Body of pancreas (tissue), 4 donors: ENCODE data around the gene GOLM1. TPM values are rescaled to one million over a fixed set of nuclear protein-coding genes. Genes with fewer than 3 reads are reported as not detected.

Source experiments
- ATAC-seq: fragments of 150-250 bp; one replicate; pipeline ENCODE4 v1.9.1; 2016
- DNase-seq, 4 donors: peaks; one replicate each; pipeline ENCODE4 v3.0.0-alpha.2; 2019
- H3K27ac ChIP-seq, 4 donors: fragments of 200-600 bp; sonication (generic); 1 replicate in 3 of 4; 2 replicates in 1 of 4; pipeline versions ENCODE4 v1.5.1 to v1.6.1; 2016 to 2019; ENCODE audit warnings: mild to moderate bottlenecking in 1 of 4, mixed read lengths in 1 of 4, moderate library complexity in 1 of 4
- H3K27me3 ChIP-seq, 2 donors: fragments of 200-600 bp; sonication (generic); one replicate each; pipeline ENCODE4 v1.6.0; 2016; ENCODE audit warnings: mild to moderate bottlenecking in 1 of 2
- H3K36me3 ChIP-seq, 2 donors: fragments of 200-600 bp; sonication (generic); replicated peaks in 1 of 2; 2 replicates each; pipeline ENCODE4 v1.5.1; 2016; ENCODE audit warnings: low read depth in 2 of 2; ENCODE audit not compliant: insufficient read depth in 1 of 2
- H3K4me1 ChIP-seq: fragments of 200-600 bp; sonication (generic); one replicate; pipeline ENCODE4 v1.6.0; 2016
- H3K4me3 ChIP-seq, 2 donors: fragments of 200-600 bp; sonication (generic); 1 replicate in 1 of 2; 2 replicates in 1 of 2; pipeline ENCODE4 v1.5.1; 2016 to 2019
- H3K9me3 ChIP-seq, 3 donors: fragments of 200-600 bp; sonication (generic); 1 replicate in 2 of 3; 2 replicates in 1 of 3; pipeline ENCODE4 v1.5.1; 2016
- POLR2A ChIP-seq, 3 donors: fragments of 450-650 bp; IDR thresholded peaks; one replicate each; pipeline ENCODE4 v1.6.1; 2016; ENCODE audit warnings: antibody characterized with exemption in 3 of 3, mild to moderate bottlenecking in 2 of 3
- WGBS, 2 donors: methylation state at CpG; one replicate each; pipeline ENCODE4 v1.1.5; 2017; 5-methylcytosine and 5-hydroxymethylcytosine counted together
- intact Hi-C: fragments of 100-400 bp; cut with DNase I; formaldehyde crosslinking; loops from one replicate; pipeline ENCODE4 v1.15.1; 2023
- total RNA-seq, 2 donors: library from RNA; depleted of rRNA; stranded (reverse); fragments of >200 nt; gene quantifications; one replicate each; pipeline ENCODE4 v1.1.0, GENCODE V29; 2016
- TF ChIP-seq, protein P1 (sequence below), 7 experiments: fragments of 450-650 bp in 4 of 7; fragments of 200-600 bp in 3 of 7; sonication (generic) in 3 of 7; IDR thresholded peaks; one replicate each; pipeline ENCODE4 v1.5.1; 2016 to 2019; ENCODE audit warnings: antibody characterized with exemption in 7 of 7

GOLM1 gene
- total RNA-seq, 2 donors from 2014 or later, result 29.0 to 36.6 TPM

DNA sequence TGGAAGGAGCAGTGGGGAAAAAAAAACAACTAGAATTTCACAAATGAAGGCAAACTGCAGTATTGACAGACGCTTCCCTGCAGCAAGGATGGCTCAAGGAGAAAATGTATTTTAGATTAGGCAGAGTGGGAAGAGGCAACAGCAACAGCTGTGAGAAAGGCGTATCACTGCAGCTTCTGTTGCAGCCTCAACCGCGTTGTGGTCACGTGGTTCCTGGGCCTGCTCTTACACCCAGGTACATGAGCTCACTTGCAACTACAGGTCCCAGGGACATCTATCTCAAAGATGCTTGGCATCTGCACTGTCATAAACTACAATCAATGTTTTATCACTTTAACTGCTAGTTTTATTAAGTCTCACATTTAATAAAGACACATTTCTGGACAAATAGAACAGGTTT lies 36.0 kb upstream of the GOLM1 start:
- Histone ChIP-seq H3K36me3 (no peaks in the 10 kb centered on the region), H3K4me3 (no peak overlapping the region), H3K27ac (no peak overlapping the region), H3K4me1 (peaks cover 20% of the 10 kb centered on the region), H3K9me3 (no peaks in the 10 kb centered on the region), H3K27me3 (no peaks in the 10 kb centered on the region)
- intact Hi-C loops, result no loop called here
- no peak for TF ChIP-seq POLR2A (IDR thresholded peaks at IDR 0.05)
- TF ChIP-seq, protein P1, sequence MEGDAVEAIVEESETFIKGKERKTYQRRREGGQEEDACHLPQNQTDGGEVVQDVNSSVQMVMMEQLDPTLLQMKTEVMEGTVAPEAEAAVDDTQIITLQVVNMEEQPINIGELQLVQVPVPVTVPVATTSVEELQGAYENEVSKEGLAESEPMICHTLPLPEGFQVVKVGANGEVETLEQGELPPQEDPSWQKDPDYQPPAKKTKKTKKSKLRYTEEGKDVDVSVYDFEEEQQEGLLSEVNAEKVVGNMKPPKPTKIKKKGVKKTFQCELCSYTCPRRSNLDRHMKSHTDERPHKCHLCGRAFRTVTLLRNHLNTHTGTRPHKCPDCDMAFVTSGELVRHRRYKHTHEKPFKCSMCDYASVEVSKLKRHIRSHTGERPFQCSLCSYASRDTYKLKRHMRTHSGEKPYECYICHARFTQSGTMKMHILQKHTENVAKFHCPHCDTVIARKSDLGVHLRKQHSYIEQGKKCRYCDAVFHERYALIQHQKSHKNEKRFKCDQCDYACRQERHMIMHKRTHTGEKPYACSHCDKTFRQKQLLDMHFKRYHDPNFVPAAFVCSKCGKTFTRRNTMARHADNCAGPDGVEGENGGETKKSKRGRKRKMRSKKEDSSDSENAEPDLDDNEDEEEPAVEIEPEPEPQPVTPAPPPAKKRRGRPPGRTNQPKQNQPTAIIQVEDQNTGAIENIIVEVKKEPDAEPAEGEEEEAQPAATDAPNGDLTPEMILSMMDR (IDR thresholded peaks at IDR 0.05), result no peak
- DNase-seq, result peak in 1 of 4 donors; percentile 23
- ATAC-seq, result no peak
- 71 to 85% methylated on average over 5 of the region's 5 CpGs for WGBS, 2 donors

DNA sequence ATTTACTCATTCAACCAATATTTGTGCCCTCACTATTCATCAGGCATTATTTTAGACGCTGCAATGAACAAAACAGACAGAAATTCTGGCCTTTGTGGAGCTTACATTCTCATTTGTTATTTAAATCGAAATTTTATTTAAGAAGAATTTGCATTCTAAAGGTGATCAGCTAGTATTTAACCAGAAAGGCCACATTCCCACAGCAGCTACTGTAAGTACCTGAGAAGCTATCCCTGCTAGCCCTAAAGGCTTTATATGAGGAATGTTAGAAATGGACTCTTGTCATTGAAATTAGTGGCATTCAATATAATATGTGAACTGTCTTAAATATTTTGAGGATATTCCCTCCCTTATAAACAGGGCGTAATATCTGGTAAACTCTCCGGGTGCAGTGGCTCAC lies 35.0 kb upstream of the GOLM1 start:
- WGBS, 2 donors, result 77 to 85% methylated on average over 4 of the region's 4 CpGs
- Histone ChIP-seq H3K27me3 (no peaks in the 10 kb centered on the region), H3K9me3 (no peaks in the 10 kb centered on the region), H3K4me3 (no peak overlapping the region), H3K36me3 (no peaks in the 10 kb centered on the region), H3K27ac (no peak overlapping the region), H3K4me1 (peaks cover 29% of the 10 kb centered on the region)
- ATAC-seq, result no peak
- TF ChIP-seq POLR2A (IDR thresholded peaks at IDR 0.05), result no peak
- TF ChIP-seq, protein P1 (IDR thresholded peaks at IDR 0.05), result no peak
- no peak for DNase-seq
- intact Hi-C loops, result no loop called here

- Histone ChIP-seq H3K4me3 (no peak overlapping the region), H3K27me3 (no peaks in the 10 kb centered on the region), H3K9me3 (no peaks in the 10 kb centered on the region), H3K36me3 (no peaks in the 10 kb centered on the region), H3K27ac (peak overlapping the region; percentile 82 to 94 (median 90)), H3K4me1 (peaks cover 51% of the 10 kb centered on the region)
- intact Hi-C loops, result no loop called here
- no peak for TF ChIP-seq POLR2A (IDR thresholded peaks at IDR 0.05)
- TF ChIP-seq, protein P1 (IDR thresholded peaks at IDR 0.05), result peak in 1 of 7 experiments; percentile 6
- 67 to 71% methylated on average over 4 of the region's 4 CpGs for WGBS, 2 donors
- ATAC-seq (no peak), DNase-seq (no peak)
Measured at GRCh38 chr9:86128235-86128822, 29.0 kb upstream of the GOLM1 start.

DNA sequence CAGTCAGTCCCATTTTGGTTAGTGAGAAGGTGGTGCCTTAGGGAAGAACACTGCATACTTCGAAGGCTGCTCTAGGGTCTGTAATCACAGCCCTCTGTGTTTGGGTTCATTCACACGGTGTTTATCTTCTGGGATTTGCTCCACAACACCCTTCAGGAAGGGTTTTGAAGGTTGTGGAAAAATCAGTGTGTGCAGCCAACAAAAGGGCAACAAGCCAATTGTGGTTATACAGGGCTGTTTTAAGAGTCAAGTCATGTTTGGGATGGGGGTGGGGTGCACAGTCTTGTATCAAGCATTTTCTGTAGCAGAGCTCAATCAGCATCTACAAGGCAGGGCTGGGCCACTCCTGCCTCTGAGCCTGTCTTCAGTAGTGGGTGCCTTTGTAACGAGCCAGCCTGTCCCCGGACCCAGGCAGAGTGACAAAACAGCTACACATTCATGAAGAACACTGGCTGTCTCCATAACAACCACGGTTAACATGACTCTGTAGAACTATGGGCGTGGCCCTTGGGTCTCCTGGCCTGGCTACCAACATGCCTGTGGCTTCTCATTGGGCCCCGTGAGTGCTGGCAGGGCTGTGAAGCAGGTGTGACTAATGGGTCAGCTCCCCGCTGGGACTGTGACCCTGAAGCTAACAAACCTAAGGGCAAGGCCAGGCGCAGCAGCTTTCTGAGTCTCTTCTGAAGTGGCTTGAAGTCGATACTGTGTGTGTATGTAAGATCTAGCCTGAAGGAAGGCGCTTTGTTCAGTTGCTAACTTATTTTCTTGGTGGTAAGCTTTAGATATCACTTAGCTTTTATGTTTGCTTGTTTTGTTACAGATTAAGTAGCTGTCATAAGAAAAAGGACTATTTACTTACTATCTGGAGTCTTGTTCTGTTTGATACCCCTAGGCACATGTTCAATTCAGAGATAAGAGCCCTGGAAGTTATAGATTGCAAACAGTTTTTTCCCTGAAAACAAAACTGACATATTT lies 27.9 kb upstream of the GOLM1 start:
- 11 to 12% methylated on average over 6 to 11 of the region's 11 CpGs for WGBS, 2 donors
- Histone ChIP-seq H3K4me1 (peaks cover 51% of the 10 kb centered on the region), H3K36me3 (no peaks in the 10 kb centered on the region), H3K9me3 (no peaks in the 10 kb centered on the region), H3K27ac (peak overlapping the region; percentile 82 to 94 (median 90)), H3K27me3 (no peaks in the 10 kb centered on the region), H3K4me3 (no peak overlapping the region)
- DNase-seq (peak; percentile 95 to 99 (median 98)), ATAC-seq (peak; percentile 97)
- TF ChIP-seq POLR2A (IDR thresholded peaks at IDR 0.05), result peak; percentile 52 to 80 (median 66)
- TF ChIP-seq, protein P1 (IDR thresholded peaks at IDR 0.05), result no peak
- intact Hi-C loops, result no loop called here
